SK-N-MC (cell line): ENCODE results near the gene MARK1.

Experiments
- EZH2 ChIP-seq: fragments of 200-600 bp; sonication (generic); IDR thresholded peaks from one replicate; pipeline ENCODE4 v1.6.1; 2017; ENCODE audit warnings: antibody characterized with exemption
- POLR2AphosphoS5 ChIP-seq: IDR thresholded peaks from 2 replicates; pipeline ENCODE4 v1.6.1; 2012; ENCODE audit warnings: mild to moderate bottlenecking, low read depth, low read length, borderline replicate concordance

GRCh38 chr1:220631238-220631815 is 103.4 kb downstream of the MARK1 start:
- TF ChIP-seq EZH2 (no peak), POLR2AphosphoS5 (no peak)
